ENCODE measurements around the gene TRNP1.
"Not testable (repeated sequence)": the region's sequence is repeated elsewhere in the genome, so short reads cannot be mapped to it uniquely, and the experiment has no call there.

TRNP1 gene

GRCh38 chr1:26976621-26977510, 16.6 kb upstream of the TRNP1 start:
- no peaks in the 10 kb centered on the region for H3K36me3 ChIP-seq (ENCODE audit: control insufficient read depth, insufficient read depth, low read length)
- H3K9ac ChIP-seq (ENCODE audit: low read depth, low read length) = no peak overlapping the region
- H3K4me1 ChIP-seq (ENCODE audit: control insufficient read depth, insufficient read depth, low read length) = peaks cover 6% of the 10 kb centered on the region
- no peaks in the 10 kb centered on the region for H3K27me3 ChIP-seq (ENCODE audit: control insufficient read depth, insufficient read depth, low read length)
- H3K9me3 ChIP-seq (ENCODE audit: control insufficient read depth, insufficient read depth, low read length) = no peaks in the 10 kb centered on the region
- no peak overlapping the region for H3K4me3 ChIP-seq (ENCODE audit: low read depth, low read length)

- Histone ChIP-seq H3K27me3 (ENCODE audit: control insufficient read depth, insufficient read depth, low read length) (no peaks in the 10 kb centered on the region), H3K9ac (ENCODE audit: low read depth, low read length) (no peak overlapping the region), H3K4me3 (ENCODE audit: low read depth, low read length) (no peak overlapping the region)
Measured at GRCh38 chr1:26978901-26979300, 14.6 kb upstream of the TRNP1 start.

GRCh38 chr1:26981146-26981846, 12.2 kb upstream of the TRNP1 start:
- Histone ChIP-seq H3K36me3 (ENCODE audit: control insufficient read depth, insufficient read depth, low read length) (no peaks in the 10 kb centered on the region), H3K9ac (ENCODE audit: low read depth, low read length) (no peak overlapping the region), H3K4me1 (ENCODE audit: control insufficient read depth, insufficient read depth, low read length) (no peaks in the 10 kb centered on the region), H3K4me3 (ENCODE audit: low read depth, low read length) (no peak overlapping the region), H3K9me3 (ENCODE audit: control insufficient read depth, insufficient read depth, low read length) (no peaks in the 10 kb centered on the region), H3K27me3 (ENCODE audit: control insufficient read depth, insufficient read depth, low read length) (no peaks in the 10 kb centered on the region)

More at GRCh38 chr1:26978901-26979300, 14.6 kb upstream of the TRNP1 start:
- Histone ChIP-seq H3K36me3 (ENCODE audit: control insufficient read depth, insufficient read depth, low read length) (no peaks in the 10 kb centered on the region), H3K4me1 (ENCODE audit: control insufficient read depth, insufficient read depth, low read length) (no peaks in the 10 kb centered on the region), H3K9me3 (ENCODE audit: control insufficient read depth, insufficient read depth, low read length) (no peaks in the 10 kb centered on the region)

GRCh38 chr1:26983863-26984262, 9.6 kb upstream of the TRNP1 start:
- Histone ChIP-seq H3K27me3 (ENCODE audit: control insufficient read depth, insufficient read depth, low read length) (no peaks in the 10 kb centered on the region), H3K9me3 (ENCODE audit: control insufficient read depth, insufficient read depth, low read length) (no peaks in the 10 kb centered on the region), H3K36me3 (ENCODE audit: control insufficient read depth, insufficient read depth, low read length) (no peaks in the 10 kb centered on the region), H3K4me3 (ENCODE audit: low read depth, low read length) (no peak overlapping the region), H3K4me1 (ENCODE audit: control insufficient read depth, insufficient read depth, low read length) (no peaks in the 10 kb centered on the region), H3K9ac (ENCODE audit: low read depth, low read length) (no peak overlapping the region)

GRCh38 chr1:26984291-26984690, 9.2 kb upstream of the TRNP1 start:
- H3K9me3 ChIP-seq (ENCODE audit: control insufficient read depth, insufficient read depth, low read length) = no peaks in the 10 kb centered on the region
- no peaks in the 10 kb centered on the region for H3K36me3 ChIP-seq (ENCODE audit: control insufficient read depth, insufficient read depth, low read length)
- no peak overlapping the region for H3K9ac ChIP-seq (ENCODE audit: low read depth, low read length)
- H3K4me1 ChIP-seq (ENCODE audit: control insufficient read depth, insufficient read depth, low read length) = no peaks in the 10 kb centered on the region
- H3K27me3 ChIP-seq (ENCODE audit: control insufficient read depth, insufficient read depth, low read length) = no peaks in the 10 kb centered on the region
- no peak overlapping the region for H3K4me3 ChIP-seq (ENCODE audit: low read depth, low read length)

GRCh38 chr1:26986658-26987057, 6.8 kb upstream of the TRNP1 start:
- Histone ChIP-seq H3K9ac (ENCODE audit: low read depth, low read length) (no peak overlapping the region), H3K4me3 (ENCODE audit: low read depth, low read length) (no peak overlapping the region)

GRCh38 chr1:26989403-26990109, 3.9 kb upstream of the TRNP1 start:
- H3K9ac ChIP-seq (ENCODE audit: low read depth, low read length); H3K4me3 ChIP-seq (ENCODE audit: low read depth, low read length); H3K27me3 ChIP-seq (ENCODE audit: control insufficient read depth, insufficient read depth, low read length); H3K36me3 ChIP-seq (ENCODE audit: control insufficient read depth, insufficient read depth, low read length); H3K4me1 ChIP-seq (ENCODE audit: control insufficient read depth, insufficient read depth, low read length); H3K9me3 ChIP-seq (ENCODE audit: control insufficient read depth, insufficient read depth, low read length): not testable (repeated sequence)

More at GRCh38 chr1:26986658-26987057, 6.8 kb upstream of the TRNP1 start:
- Histone ChIP-seq H3K9me3 (ENCODE audit: control insufficient read depth, insufficient read depth, low read length) (no peaks in the 10 kb centered on the region), H3K36me3 (ENCODE audit: control insufficient read depth, insufficient read depth, low read length) (no peaks in the 10 kb centered on the region), H3K27me3 (ENCODE audit: control insufficient read depth, insufficient read depth, low read length) (peaks cover 2% of the 10 kb centered on the region), H3K4me1 (ENCODE audit: control insufficient read depth, insufficient read depth, low read length) (peaks cover 2% of the 10 kb centered on the region)

GRCh38 chr1:26991310-26992116, 2.0 kb upstream of the TRNP1 start:
- peaks cover 5% of the 10 kb centered on the region for H3K27me3 ChIP-seq (ENCODE audit: control insufficient read depth, insufficient read depth, low read length)
- H3K4me3 ChIP-seq (ENCODE audit: low read depth, low read length) = peak overlapping the region; percentile 2
- H3K9ac ChIP-seq (ENCODE audit: low read depth, low read length) = no peak overlapping the region
- no peaks in the 10 kb centered on the region for H3K9me3 ChIP-seq (ENCODE audit: control insufficient read depth, insufficient read depth, low read length)
- peaks cover 14% of the 10 kb centered on the region for H3K4me1 ChIP-seq (ENCODE audit: control insufficient read depth, insufficient read depth, low read length)
- H3K36me3 ChIP-seq (ENCODE audit: control insufficient read depth, insufficient read depth, low read length) = peaks cover 5% of the 10 kb centered on the region

GRCh38 chr1:26994020-26994786, 711 bp downstream of the TRNP1 start:
- Histone ChIP-seq H3K9ac (ENCODE audit: low read depth, low read length) (peak overlapping the region; percentile 89), H3K4me1 (ENCODE audit: control insufficient read depth, insufficient read depth, low read length) (peaks cover 26% of the 10 kb centered on the region)

GRCh38 chr1:26994787-26995517, 1.5 kb downstream of the TRNP1 start:
- peaks cover 30% of the 10 kb centered on the region for H3K4me1 ChIP-seq (ENCODE audit: control insufficient read depth, insufficient read depth, low read length)
- H3K9me3 ChIP-seq (ENCODE audit: control insufficient read depth, insufficient read depth, low read length) = no peaks in the 10 kb centered on the region
- H3K4me3 ChIP-seq (ENCODE audit: low read depth, low read length) = peak overlapping the region; percentile 85
- H3K36me3 ChIP-seq (ENCODE audit: control insufficient read depth, insufficient read depth, low read length) = peaks cover 6% of the 10 kb centered on the region
- H3K27me3 ChIP-seq (ENCODE audit: control insufficient read depth, insufficient read depth, low read length) = peaks cover 5% of the 10 kb centered on the region
- H3K9ac ChIP-seq (ENCODE audit: low read depth, low read length) = peak overlapping the region; percentile 89

More at GRCh38 chr1:26994020-26994786, 711 bp downstream of the TRNP1 start:
- Histone ChIP-seq H3K36me3 (ENCODE audit: control insufficient read depth, insufficient read depth, low read length) (peaks cover 6% of the 10 kb centered on the region), H3K9me3 (ENCODE audit: control insufficient read depth, insufficient read depth, low read length) (no peaks in the 10 kb centered on the region), H3K27me3 (ENCODE audit: control insufficient read depth, insufficient read depth, low read length) (peaks cover 5% of the 10 kb centered on the region), H3K4me3 (ENCODE audit: low read depth, low read length) (peak overlapping the region; percentile 85)
